ENCODE results near the gene MIEF1.

MIEF1 gene

DNA sequence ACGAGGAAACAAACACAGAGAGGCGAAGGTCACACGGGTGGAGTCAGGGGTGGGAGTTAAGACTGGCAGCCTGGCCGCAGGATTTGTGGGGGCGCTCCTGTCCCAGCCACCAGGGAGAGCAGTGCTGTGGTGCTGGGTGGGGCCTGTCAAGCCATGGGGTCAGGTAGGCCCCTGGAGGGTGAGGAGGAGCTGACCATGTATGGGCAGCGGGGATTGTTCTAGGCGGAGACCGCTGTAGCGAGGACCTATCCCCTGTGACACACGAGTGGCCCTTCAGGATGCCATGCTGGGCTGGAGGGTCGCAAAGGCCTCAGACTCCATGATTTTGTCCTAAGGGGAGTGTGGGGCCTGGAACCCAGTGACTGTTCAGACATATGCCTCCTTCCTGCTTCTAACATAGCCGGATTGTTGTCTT lies 32.0 kb downstream of the MIEF1 start:
- Histone ChIP-seq H3K4me3 (ENCODE audit: low read depth, low read length) (peak overlapping the region; percentile 51; the same call in 1 of the 2 replicates), H3K36me3 (ENCODE audit: control insufficient read depth, insufficient read depth, low read length) (peaks cover 13% of the 10 kb centered on the region), H3K27me3 (ENCODE audit: control insufficient read depth, insufficient read depth, low read length) (no peaks in the 10 kb centered on the region), H3K27ac (ENCODE audit: low read depth, low read length) (peak overlapping the region; percentile 61; the same call in 1 of the 2 replicates), H3K4me1 (ENCODE audit: control insufficient read depth, insufficient read depth, low read length) (peaks cover 46% of the 10 kb centered on the region), H3K9ac (ENCODE audit: low read length) (peak overlapping the region; percentile 78), H3K9me3 (ENCODE audit: control insufficient read depth, insufficient read depth, low read depth, low read length) (no peaks in the 10 kb centered on the region)

DNA sequence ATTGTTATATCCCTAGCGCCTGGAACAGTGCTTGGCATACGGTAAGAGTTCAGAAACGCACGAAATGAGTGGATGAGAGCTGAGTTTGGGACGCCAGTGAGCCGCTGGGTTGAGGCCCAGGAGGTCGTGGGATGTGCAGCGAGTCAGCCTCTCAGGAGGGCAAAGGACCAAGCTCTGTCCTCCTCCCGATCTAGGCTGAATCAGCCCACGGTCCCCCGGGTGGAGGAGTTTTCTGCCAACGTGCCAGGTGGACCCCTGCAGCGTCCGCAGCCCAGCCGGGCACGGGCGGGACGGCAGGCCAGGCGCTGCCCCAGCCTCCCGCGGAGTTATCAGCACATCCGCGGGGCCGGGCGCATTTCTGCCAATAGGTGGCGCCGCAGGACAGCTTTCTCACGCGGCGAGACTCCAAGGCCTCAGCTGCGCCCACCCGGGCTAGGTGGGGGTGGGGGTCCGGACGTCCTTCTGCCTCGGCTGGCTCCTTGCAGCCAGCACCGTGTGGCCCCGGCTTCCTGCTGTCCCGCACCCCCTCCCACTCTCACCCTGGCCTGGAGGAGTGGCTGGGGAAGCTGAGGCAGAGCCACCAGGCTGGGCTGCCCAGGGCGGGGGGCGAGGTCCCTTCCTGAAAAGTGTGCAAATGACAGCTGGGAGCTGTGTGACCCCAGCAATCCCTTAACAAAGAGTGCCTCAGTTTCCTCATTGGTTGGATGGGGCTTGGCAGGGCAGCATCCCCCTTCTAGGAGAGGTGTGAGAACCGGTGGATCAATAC lies 32.7 kb downstream of the MIEF1 start:
- Histone ChIP-seq H3K9me3 (ENCODE audit: control insufficient read depth, insufficient read depth, low read depth, low read length) (no peaks in the 10 kb centered on the region), H3K36me3 (ENCODE audit: control insufficient read depth, insufficient read depth, low read length) (peaks cover 9% of the 10 kb centered on the region), H3K9ac (ENCODE audit: low read length) (peak overlapping the region; percentile 78), H3K4me3 (ENCODE audit: low read depth, low read length) (peak overlapping the region; percentile 51), H3K4me1 (ENCODE audit: control insufficient read depth, insufficient read depth, low read length) (peaks cover 41% of the 10 kb centered on the region), H3K27me3 (ENCODE audit: control insufficient read depth, insufficient read depth, low read length) (no peaks in the 10 kb centered on the region), H3K27ac (ENCODE audit: low read depth, low read length) (peak overlapping the region; percentile 61; the same call in 1 of the 2 replicates)

- H3K4me3 ChIP-seq (ENCODE audit: low read depth, low read length), result peak overlapping the region; percentile 51
- H3K36me3 ChIP-seq (ENCODE audit: control insufficient read depth, insufficient read depth, low read length), result peaks cover 4% of the 10 kb centered on the region
- H3K4me1 ChIP-seq (ENCODE audit: control insufficient read depth, insufficient read depth, low read length), result peaks cover 40% of the 10 kb centered on the region
- no peak overlapping the region for H3K9ac ChIP-seq (ENCODE audit: low read length)
- no peaks in the 10 kb centered on the region for H3K27me3 ChIP-seq (ENCODE audit: control insufficient read depth, insufficient read depth, low read length)
- no peaks in the 10 kb centered on the region for H3K9me3 ChIP-seq (ENCODE audit: control insufficient read depth, insufficient read depth, low read depth, low read length)
- H3K27ac ChIP-seq (ENCODE audit: low read depth, low read length), result no peak overlapping the region
Measured at GRCh38 chr22:39535357-39535725, 33.3 kb downstream of the MIEF1 start.

DNA sequence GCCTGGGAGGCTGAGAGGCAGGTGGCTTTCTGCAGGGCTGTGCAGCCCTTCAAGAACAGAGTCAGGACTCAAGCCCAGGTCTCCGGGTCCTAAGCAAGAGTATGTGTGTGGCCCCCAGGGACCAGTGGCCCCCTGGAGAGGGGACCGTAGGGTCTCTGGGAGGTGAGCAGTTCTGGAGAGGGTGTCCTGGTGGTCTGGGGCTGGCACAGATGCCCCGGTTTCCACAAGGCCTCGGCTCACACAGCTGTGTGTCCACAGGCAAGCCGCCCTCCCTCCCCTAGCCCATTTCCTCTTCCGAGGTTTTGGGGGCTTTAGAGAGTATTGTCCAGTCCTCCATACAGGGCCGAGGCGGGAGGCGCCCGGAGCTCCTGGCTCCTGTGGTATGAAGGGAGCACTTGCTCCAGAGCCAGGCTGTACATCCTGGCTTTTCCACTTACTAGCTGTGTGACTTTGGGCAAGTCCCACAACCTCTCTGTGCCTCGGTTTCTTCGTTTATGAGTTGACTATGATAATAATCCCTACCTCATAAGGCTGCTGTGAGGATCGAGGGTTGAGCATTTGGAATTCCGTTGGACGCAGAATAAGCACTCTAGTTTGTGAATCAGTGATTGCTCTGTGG lies 33.9 kb downstream of the MIEF1 start:
- peaks cover 38% of the 10 kb centered on the region for H3K4me1 ChIP-seq (ENCODE audit: control insufficient read depth, insufficient read depth, low read length)
- H3K27ac ChIP-seq (ENCODE audit: low read depth, low read length), result no peak overlapping the region

DNA sequence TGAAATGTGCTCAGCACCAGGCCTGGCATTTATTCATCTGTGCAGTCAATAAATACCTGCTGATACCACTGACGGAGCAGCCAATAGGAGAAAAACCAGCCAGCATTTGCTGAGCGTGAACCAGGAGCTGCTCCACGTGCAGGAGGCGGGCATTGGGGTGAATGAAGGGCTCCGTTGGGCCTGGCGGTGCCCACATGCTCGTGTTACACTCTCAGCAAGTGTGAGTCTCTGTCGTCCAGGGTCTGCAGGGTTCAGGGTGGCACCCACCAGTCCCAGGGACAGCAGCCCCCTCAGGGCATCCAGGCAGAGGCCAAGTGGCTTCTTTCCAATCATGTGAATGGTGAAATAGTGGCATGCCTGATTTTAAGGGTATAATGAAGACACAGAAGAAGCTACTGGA lies 34.6 kb downstream of the MIEF1 start:
- Histone ChIP-seq H3K27ac (ENCODE audit: low read depth, low read length) (no peak overlapping the region), H3K4me3 (ENCODE audit: low read depth, low read length) (no peak overlapping the region), H3K36me3 (ENCODE audit: control insufficient read depth, insufficient read depth, low read length) (no peaks in the 10 kb centered on the region), H3K4me1 (ENCODE audit: control insufficient read depth, insufficient read depth, low read length) (peaks cover 30% of the 10 kb centered on the region), H3K9me3 (ENCODE audit: control insufficient read depth, insufficient read depth, low read depth, low read length) (no peaks in the 10 kb centered on the region), H3K27me3 (ENCODE audit: control insufficient read depth, insufficient read depth, low read length) (no peaks in the 10 kb centered on the region), H3K9ac (ENCODE audit: low read length) (no peak overlapping the region)

More for the DNA sequence above, 33.9 kb downstream of the MIEF1 start:
- H3K9ac ChIP-seq (ENCODE audit: low read length), result no peak overlapping the region
- peaks cover 2% of the 10 kb centered on the region for H3K36me3 ChIP-seq (ENCODE audit: control insufficient read depth, insufficient read depth, low read length)
- H3K27me3 ChIP-seq (ENCODE audit: control insufficient read depth, insufficient read depth, low read length), result no peaks in the 10 kb centered on the region
- no peak overlapping the region for H3K4me3 ChIP-seq (ENCODE audit: low read depth, low read length)
- H3K9me3 ChIP-seq (ENCODE audit: control insufficient read depth, insufficient read depth, low read depth, low read length), result no peaks in the 10 kb centered on the region

- Histone ChIP-seq H3K27ac (ENCODE audit: low read depth, low read length) (no peak overlapping the region), H3K4me1 (ENCODE audit: control insufficient read depth, insufficient read depth, low read length) (peaks cover 26% of the 10 kb centered on the region), H3K4me3 (ENCODE audit: low read depth, low read length) (no peak overlapping the region), H3K27me3 (ENCODE audit: control insufficient read depth, insufficient read depth, low read length) (no peaks in the 10 kb centered on the region), H3K9me3 (ENCODE audit: control insufficient read depth, insufficient read depth, low read depth, low read length) (no peaks in the 10 kb centered on the region), H3K36me3 (ENCODE audit: control insufficient read depth, insufficient read depth, low read length) (no peaks in the 10 kb centered on the region), H3K9ac (ENCODE audit: low read length) (no peak overlapping the region)
Measured at GRCh38 chr22:39537975-39538374, 35.9 kb downstream of the MIEF1 start.

- no peak overlapping the region for H3K27ac ChIP-seq (ENCODE audit: low read depth, low read length)
- no peaks in the 10 kb centered on the region for H3K9me3 ChIP-seq (ENCODE audit: control insufficient read depth, insufficient read depth, low read depth, low read length)
- H3K4me1 ChIP-seq (ENCODE audit: control insufficient read depth, insufficient read depth, low read length), result no peaks in the 10 kb centered on the region
- no peak overlapping the region for H3K9ac ChIP-seq (ENCODE audit: low read length)
- peaks cover 35% of the 10 kb centered on the region for H3K27me3 ChIP-seq (ENCODE audit: control insufficient read depth, insufficient read depth, low read length)
- H3K4me3 ChIP-seq (ENCODE audit: low read depth, low read length), result no peak overlapping the region
- H3K36me3 ChIP-seq (ENCODE audit: control insufficient read depth, insufficient read depth, low read length), result no peaks in the 10 kb centered on the region
Measured at GRCh38 chr22:39543095-39543494, 41.0 kb downstream of the MIEF1 start.

GRCh38 chr22:39545386-39546365 lies 43.6 kb downstream of the MIEF1 start:
- Histone ChIP-seq H3K4me1 (ENCODE audit: control insufficient read depth, insufficient read depth, low read length) (no peaks in the 10 kb centered on the region), H3K27me3 (ENCODE audit: control insufficient read depth, insufficient read depth, low read length) (peaks cover 51% of the 10 kb centered on the region), H3K9ac (ENCODE audit: low read length) (no peak overlapping the region), H3K36me3 (ENCODE audit: control insufficient read depth, insufficient read depth, low read length) (no peaks in the 10 kb centered on the region), H3K4me3 (ENCODE audit: low read depth, low read length) (no peak overlapping the region), H3K27ac (ENCODE audit: low read depth, low read length) (no peak overlapping the region), H3K9me3 (ENCODE audit: control insufficient read depth, insufficient read depth, low read depth, low read length) (no peaks in the 10 kb centered on the region)

DNA sequence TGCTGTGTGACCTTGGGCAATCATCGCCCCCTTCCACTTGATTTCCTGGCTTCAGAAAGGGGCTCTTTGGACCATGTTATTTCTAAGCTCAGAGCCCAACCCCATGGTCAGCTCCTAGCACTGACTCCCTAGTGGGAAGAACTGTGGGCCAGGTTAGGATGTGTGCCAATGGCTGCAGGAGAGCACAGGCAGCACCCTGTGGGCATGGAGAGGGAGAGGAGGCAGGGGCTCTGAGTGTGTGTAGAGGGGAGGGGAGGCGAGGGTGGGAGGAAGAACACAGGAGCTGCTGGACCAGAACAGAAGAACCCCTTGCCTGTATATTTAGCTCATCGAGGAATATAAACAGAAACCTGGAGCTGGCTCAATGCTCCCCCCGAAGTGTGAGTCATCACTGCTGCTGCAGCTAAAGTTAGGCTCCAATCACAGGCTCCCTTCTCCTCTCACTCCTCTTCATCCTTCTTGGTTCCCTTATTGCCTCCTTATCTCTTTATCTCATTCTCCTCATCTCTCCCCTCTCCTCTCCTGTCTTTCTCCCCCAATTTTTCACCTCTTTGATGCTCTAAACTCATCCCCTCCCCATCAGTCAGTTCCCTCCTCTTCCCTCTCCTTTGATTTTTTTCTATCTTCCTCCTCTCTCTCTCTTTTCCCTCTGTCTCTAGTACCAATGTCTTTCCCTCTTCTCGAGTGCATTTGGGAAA lies 44.9 kb downstream of the MIEF1 start:
- Histone ChIP-seq H3K9ac (ENCODE audit: low read length) (no peak overlapping the region), H3K27ac (ENCODE audit: low read depth, low read length) (no peak overlapping the region), H3K27me3 (ENCODE audit: control insufficient read depth, insufficient read depth, low read length) (peaks cover 62% of the 10 kb centered on the region), H3K9me3 (ENCODE audit: control insufficient read depth, insufficient read depth, low read depth, low read length) (no peaks in the 10 kb centered on the region), H3K36me3 (ENCODE audit: control insufficient read depth, insufficient read depth, low read length) (no peaks in the 10 kb centered on the region), H3K4me3 (ENCODE audit: low read depth, low read length) (no peak overlapping the region), H3K4me1 (ENCODE audit: control insufficient read depth, insufficient read depth, low read length) (no peaks in the 10 kb centered on the region)

DNA sequence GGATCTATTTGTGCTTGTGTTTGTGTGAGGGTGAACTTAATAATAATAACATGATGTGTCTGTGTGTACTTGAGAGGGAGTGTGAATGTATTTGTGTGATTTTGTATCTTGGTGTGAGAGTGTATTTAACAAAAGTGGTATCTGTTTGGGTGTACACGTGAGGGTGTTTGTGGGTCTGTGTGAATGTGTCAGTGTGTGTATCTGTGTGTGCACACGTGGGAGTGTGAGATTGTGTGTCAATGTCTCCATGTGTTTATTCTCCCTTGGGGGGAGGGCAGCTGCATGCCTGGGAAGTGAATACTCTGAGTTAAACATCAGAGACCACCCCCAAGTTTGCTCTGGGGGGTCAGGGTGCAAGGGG lies 45.5 kb downstream of the MIEF1 start:
- Histone ChIP-seq H3K9me3 (ENCODE audit: control insufficient read depth, insufficient read depth, low read depth, low read length) (no peaks in the 10 kb centered on the region), H3K27ac (ENCODE audit: low read depth, low read length) (no peak overlapping the region), H3K36me3 (ENCODE audit: control insufficient read depth, insufficient read depth, low read length) (no peaks in the 10 kb centered on the region), H3K27me3 (ENCODE audit: control insufficient read depth, insufficient read depth, low read length) (peaks cover 66% of the 10 kb centered on the region), H3K4me3 (ENCODE audit: low read depth, low read length) (no peak overlapping the region), H3K4me1 (ENCODE audit: control insufficient read depth, insufficient read depth, low read length) (no peaks in the 10 kb centered on the region), H3K9ac (ENCODE audit: low read length) (no peak overlapping the region)
